NCI-H128 (cell line): ENCODE results near the gene ADGRD1.

Experiments used
- DNase-seq: peaks from one replicate; lab custom pipeline; 2025; ENCODE audit not compliant: unreplicated experiment; lab: John Stamatoyannopoulos, UW

ADGRD1 gene

GRCh38 chr12:130965214-130965613, 11.5 kb downstream of the ADGRD1 start:
- DNase-seq: no peak

DNA sequence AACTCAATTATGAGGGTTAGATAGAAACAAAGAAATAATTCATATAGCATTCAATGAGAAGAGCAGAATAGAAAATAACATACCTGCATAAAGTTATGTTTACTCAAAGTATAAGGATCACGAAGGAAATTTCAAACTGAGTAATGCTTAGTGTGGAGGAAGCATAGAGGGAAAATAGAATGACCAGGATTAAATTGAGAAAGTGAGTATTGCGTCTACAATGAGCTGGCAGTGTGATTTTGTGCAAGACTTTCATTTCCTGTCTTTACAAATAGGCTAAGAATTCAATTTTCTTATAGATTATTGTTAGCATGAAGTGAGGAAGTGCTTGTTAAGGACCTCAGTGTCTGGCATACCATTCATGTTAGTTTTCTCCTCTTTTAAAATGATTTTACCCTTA, 12.0 kb downstream of the ADGRD1 start:
- no peak for DNase-seq

DNA sequence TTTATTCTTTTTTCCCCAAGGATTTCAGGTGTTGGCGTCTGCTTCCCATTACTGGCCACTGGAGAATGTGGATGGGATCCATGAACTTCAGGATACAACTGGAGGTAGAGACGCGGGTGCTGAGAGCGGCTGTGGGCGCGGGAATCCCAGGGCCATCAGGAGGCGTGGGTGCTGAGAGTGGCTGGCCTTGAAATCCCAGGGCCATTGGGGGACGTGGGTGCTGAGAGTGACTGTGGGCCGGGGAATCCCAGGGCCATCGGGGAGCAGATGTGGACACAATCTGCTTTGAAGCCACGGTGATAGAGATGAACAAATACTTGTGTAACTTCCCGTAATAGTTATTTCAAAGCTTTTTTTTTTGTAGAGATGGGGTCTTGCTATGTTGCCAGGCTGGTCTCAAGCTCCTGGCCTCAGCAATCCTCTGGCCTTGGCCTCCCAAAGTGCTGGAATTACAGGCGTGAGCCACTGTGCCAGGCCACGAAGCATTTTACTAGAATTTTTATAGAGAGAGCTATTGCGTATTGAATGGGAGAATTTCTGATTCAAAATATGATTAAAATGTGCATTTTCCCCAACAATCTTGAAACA, 12.8 kb downstream of the ADGRD1 start:
- no peak for DNase-seq

GRCh38 chr12:130967636-130968035, 13.9 kb downstream of the ADGRD1 start:
- DNase-seq: no peak

- no peak for DNase-seq
These were observed 14.9 kb downstream of the ADGRD1 start for GRCh38 chr12:130968611-130969010.

- no peak for DNase-seq
These were observed 15.5 kb downstream of the ADGRD1 start for GRCh38 chr12:130969223-130969622.

GRCh38 chr12:130970165-130970907, 16.6 kb downstream of the ADGRD1 start:
- no peak for DNase-seq

- no peak for DNase-seq
These were observed 17.2 kb downstream of the ADGRD1 start for GRCh38 chr12:130970908-130971233.

GRCh38 chr12:130971925-130972585, 18.3 kb downstream of the ADGRD1 start:
- DNase-seq: no peak

- DNase-seq: no peak
These were observed 18.9 kb downstream of the ADGRD1 start for GRCh38 chr12:130972586-130972950.

GRCh38 chr12:130973109-130973508, 19.4 kb downstream of the ADGRD1 start:
- DNase-seq: no peak

DNA sequence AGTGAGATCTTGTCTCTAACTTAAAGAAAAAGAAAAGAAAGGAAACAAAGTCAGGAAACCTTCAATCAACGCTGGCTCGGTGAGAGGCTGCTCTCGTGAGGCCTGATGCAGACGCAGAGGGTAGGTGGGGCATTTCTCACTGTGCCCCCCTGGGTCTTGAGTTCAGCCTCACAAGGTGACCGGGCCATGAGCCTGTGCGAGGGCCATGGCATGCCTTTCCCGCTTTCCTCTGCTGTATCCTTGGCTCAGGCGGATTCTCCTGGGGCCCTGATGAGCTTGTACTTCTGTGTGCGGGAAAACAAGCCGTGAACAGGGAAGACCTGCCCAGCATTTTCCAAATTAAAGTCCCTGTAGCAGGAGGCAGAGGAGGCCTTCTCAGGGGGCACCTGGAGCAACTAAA, 20.2 kb downstream of the ADGRD1 start:
- no peak for DNase-seq

DNA sequence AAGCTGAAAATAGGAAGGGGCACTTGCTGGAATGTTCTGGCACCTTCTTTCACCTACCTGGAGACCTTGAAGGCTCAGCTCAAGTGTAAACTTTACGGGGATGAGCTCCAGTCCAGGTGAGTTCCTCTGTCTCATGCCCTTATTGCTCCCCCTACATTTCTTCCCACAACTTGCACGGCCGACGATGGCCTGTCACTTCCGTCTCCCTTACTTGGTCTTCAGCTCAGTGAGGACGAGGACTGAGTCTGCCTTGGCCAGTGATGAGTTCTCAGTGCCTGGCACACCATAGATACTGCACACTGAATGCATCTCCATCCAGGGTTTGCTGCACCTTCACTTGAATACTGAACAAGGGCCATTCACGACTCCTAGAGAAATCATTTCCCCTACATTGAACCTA, 21.4 kb downstream of the ADGRD1 start:
- DNase-seq: no peak

DNA sequence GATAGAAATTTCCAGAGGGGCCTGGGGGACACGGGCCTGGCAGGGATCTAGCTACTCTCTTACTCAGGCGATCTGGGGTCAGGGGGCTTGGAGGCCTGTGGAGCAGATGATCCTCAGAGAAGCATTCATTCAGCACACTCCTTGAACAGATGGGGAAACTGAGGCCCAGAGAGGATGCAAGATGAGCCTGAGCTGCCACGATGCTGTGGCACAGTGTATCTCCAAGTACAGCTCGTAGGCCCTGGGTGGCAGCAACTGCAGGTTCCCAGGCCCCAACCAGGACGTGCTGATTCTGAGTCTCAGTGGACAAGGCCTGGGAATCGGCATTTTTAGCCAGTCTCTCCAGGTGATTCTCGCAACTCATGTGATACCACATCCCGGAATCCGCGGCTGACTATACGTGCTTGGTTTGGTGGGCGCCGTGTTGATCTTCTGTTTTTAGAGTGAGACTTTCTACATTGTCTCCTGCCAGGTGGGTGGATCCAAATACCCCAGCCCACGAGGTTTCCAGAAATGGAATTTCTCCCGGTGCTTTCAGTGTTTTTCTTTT, 22.5 kb downstream of the ADGRD1 start:
- DNase-seq: no peak

DNA sequence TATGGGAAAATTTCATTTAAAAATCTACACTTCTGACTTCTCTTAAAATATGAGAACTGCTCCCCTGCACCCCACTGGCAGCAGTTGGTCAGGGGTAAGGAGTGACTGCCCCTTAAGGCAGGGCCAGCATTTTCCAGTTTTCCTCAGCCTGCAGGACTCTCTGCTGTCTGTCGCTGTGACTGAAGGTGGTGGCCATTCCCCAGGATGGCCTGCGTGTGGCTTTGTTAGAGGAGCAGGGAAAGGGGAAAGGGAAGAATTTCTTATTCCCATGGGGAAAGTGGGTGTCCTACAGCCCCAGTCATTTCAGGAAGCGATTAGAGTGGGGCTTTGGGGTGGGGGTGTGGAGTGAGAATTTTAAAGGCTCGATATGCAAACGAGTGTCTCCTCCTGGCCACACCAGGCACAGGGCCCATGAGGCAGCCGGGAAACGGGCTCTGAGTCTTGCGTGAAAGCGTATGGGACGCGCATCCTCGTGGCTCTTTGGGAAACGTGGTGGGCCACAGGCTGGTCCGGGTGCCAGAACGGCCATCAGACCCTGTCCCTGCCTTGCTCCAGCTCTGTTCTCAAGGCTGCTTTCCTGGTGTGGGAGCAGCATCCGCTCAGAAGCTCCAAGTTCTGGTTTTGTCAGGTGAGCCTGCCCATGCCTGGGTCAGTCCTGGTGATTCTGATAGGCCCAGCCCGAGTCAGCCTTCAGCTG, 23.5 kb downstream of the ADGRD1 start:
- DNase-seq: no peak

- no peak for DNase-seq
These were observed 24.0 kb downstream of the ADGRD1 start for GRCh38 chr12:130977743-130978095.

- no peak for DNase-seq
These were observed 25.1 kb downstream of the ADGRD1 start for GRCh38 chr12:130978785-130979184.

DNA sequence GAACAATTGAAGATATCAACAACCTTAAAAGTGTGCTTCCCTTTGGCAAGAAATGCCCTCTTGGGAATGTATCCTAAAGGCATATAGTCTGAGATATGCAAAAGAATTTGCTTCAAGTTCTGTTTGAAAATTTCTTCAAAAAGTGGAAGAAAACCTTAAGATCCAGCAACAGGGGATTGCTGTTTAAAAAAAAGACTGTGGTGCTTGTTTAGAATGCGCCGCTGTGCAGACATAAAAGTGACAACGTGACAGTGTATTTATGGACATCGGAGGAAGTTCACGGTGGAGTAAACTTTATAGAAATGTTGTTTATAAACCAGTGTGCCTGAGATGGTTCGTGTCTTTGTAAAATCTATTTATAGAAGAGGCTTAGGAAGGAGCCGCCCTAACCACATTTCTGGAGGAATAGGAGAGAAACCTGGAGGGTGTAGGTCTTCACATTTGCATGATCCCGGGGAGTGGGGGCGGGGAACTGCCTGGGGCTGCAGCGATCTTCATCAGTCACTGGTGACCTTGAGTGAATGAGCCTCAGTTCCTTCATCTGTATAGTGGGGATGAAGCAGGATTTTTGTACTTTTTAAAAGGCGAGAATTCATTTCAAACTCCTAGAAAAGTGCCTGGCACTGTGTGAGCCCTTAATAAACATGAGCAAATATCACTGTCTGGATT, 27.5 kb downstream of the ADGRD1 start:
- no peak for DNase-seq

DNA sequence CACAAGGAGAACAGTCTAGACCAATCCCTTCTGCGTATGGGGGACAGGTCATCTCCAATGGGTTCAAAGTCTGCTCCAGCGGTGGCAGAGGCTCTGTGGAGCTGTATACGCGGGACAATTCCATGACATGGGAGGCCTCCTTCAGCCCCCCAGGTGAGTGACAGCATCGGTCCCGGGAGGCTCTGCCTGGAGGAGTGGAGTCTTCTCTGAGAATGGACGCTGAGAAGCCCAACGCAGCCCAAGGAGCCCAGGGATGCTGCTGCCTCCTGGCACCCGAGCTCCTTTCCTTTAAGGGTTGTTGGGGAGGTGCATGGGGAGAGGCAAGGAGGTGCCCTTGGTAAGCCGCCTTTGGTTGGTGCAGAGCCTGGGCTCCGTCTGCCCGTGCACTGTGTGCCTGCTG, 28.2 kb downstream of the ADGRD1 start:
- DNase-seq: no peak

- DNase-seq: no peak
These were observed 29.0 kb downstream of the ADGRD1 start for GRCh38 chr12:130982565-130983225.
